Vagina (tissue), 2 donors: ENCODE results near the gene KCNN3. TPM values are rescaled to one million over a fixed set of nuclear protein-coding genes. Genes with fewer than 3 reads are reported as not detected.

Source experiments
- DNase-seq, 2 donors: peaks; one replicate each; pipeline ENCODE4 v3.0.0-alpha.2; 2017; ENCODE audit errors: extremely low spot score in 2 of 2
- H3K27ac ChIP-seq: fragments of 200-600 bp; sonication (generic); one replicate; pipeline ENCODE4 v1.5.1; 2019
- H3K27me3 ChIP-seq: fragments of 200-600 bp; sonication (generic); one replicate; pipeline ENCODE4 v1.5.1; 2019
- H3K36me3 ChIP-seq, 2 donors: fragments of 200-600 bp; sonication (generic); one replicate each; pipeline ENCODE4 v1.5.1; 2017 to 2019
- H3K4me1 ChIP-seq: fragments of 200-600 bp; sonication (generic); one replicate; pipeline ENCODE4 v1.5.1; 2019
- H3K4me3 ChIP-seq, 2 donors: fragments of 200-600 bp; sonication (generic); 1 replicate in 1 of 2; 2 replicates in 1 of 2; pipeline ENCODE4 v1.5.1; 2016 to 2019
- H3K9me3 ChIP-seq: fragments of 200-600 bp; sonication (generic); one replicate; pipeline ENCODE4 v1.5.1; 2019
- CTCF ChIP-seq, 3 experiments: fragments of 450-650 bp in 2 of 3; fragments of 200-600 bp in 1 of 3; sonication (generic) in 1 of 3; IDR thresholded peaks; one replicate each; pipeline ENCODE4 v1.5.1; 2017 to 2019; ENCODE audit warnings: antibody characterized with exemption in 3 of 3, mild to moderate bottlenecking in 2 of 3, moderate library complexity in 2 of 3
- POLR2A ChIP-seq, 2 donors: fragments of 450-650 bp; IDR thresholded peaks; one replicate each; pipeline ENCODE4 v1.6.1; 2017; ENCODE audit warnings: antibody characterized with exemption in 2 of 2, mild to moderate bottlenecking in 2 of 2, moderate library complexity in 2 of 2
- POLR2AphosphoS5 ChIP-seq, 2 donors: sonication (generic); formaldehyde crosslinking; IDR thresholded peaks; one replicate each; pipeline ENCODE4 v1.9.0; 2017; ENCODE audit warnings: antibody characterized with exemption in 2 of 2, mild to moderate bottlenecking in 2 of 2, low read depth in 1 of 2; ENCODE audit not compliant: insufficient read depth in 1 of 2
- intact Hi-C: fragments of 100-400 bp; cut with DNase I; formaldehyde crosslinking; loops from one replicate; pipeline ENCODE4 v1.15.1; 2023
- total RNA-seq: library from RNA; depleted of rRNA; stranded (reverse); fragments of >200 nt; gene quantifications from one replicate; pipeline ENCODE4 v1.2.3, GENCODE V29; 2016

The KCNN3 gene
- total RNA-seq, 1 donor from 2014 or later, result 7.4 TPM

- Histone ChIP-seq H3K36me3 (no peaks in the 10 kb centered on the region), H3K4me3 (no peak overlapping the region)
Observed at GRCh38 chr1:154842635-154843034, 27.4 kb downstream of the KCNN3 start.

DNA sequence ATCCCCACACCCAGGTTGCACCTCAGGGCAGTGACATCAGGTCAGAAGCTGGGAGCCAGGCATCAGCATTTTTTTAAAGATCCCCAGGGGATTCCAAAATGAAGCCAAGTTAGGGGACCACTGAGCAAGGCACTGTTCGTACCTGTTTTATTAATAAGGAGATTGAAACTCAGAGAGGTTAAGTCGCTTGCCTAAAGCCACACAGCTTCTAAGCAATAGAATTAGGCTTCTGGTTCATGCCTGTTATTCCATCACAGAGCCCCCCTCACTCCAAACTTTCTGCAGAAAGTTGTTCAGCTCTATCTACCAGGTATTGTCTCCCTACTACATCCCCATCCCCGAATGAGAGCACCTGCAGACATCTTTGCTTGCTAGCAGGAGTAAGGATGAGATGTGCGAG lies 28.7 kb downstream of the KCNN3 start:
- H3K27me3 ChIP-seq, result no peaks in the 10 kb centered on the region
- H3K36me3 ChIP-seq, result no peaks in the 10 kb centered on the region
- H3K9me3 ChIP-seq, result no peaks in the 10 kb centered on the region
- no peak for TF ChIP-seq POLR2AphosphoS5 (IDR thresholded peaks at IDR 0.05; ENCODE audit: insufficient read depth in 1 of 2, low read depth in 1 of 2)
- no peak for TF ChIP-seq POLR2A (IDR thresholded peaks at IDR 0.05)
- TF ChIP-seq CTCF (IDR thresholded peaks at IDR 0.05), result no peak
- intact Hi-C loops, result no loop called here
- H3K27ac ChIP-seq, result no peak overlapping the region
- DNase-seq, result no peak
- peaks cover 11% of the 10 kb centered on the region for H3K4me1 ChIP-seq
- H3K4me3 ChIP-seq, result no peak overlapping the region

More at GRCh38 chr1:154842635-154843034, 27.4 kb downstream of the KCNN3 start:
- DNase-seq, result no peak
- Histone ChIP-seq H3K9me3 (no peaks in the 10 kb centered on the region), H3K27me3 (no peaks in the 10 kb centered on the region), H3K27ac (no peak overlapping the region), H3K4me1 (peaks cover 10% of the 10 kb centered on the region)
- intact Hi-C loops, result no loop called here
- no peak for TF ChIP-seq POLR2AphosphoS5 (IDR thresholded peaks at IDR 0.05; ENCODE audit: insufficient read depth in 1 of 2, low read depth in 1 of 2)
- no peak for TF ChIP-seq POLR2A (IDR thresholded peaks at IDR 0.05)
- TF ChIP-seq CTCF (IDR thresholded peaks at IDR 0.05), result no peak

DNA sequence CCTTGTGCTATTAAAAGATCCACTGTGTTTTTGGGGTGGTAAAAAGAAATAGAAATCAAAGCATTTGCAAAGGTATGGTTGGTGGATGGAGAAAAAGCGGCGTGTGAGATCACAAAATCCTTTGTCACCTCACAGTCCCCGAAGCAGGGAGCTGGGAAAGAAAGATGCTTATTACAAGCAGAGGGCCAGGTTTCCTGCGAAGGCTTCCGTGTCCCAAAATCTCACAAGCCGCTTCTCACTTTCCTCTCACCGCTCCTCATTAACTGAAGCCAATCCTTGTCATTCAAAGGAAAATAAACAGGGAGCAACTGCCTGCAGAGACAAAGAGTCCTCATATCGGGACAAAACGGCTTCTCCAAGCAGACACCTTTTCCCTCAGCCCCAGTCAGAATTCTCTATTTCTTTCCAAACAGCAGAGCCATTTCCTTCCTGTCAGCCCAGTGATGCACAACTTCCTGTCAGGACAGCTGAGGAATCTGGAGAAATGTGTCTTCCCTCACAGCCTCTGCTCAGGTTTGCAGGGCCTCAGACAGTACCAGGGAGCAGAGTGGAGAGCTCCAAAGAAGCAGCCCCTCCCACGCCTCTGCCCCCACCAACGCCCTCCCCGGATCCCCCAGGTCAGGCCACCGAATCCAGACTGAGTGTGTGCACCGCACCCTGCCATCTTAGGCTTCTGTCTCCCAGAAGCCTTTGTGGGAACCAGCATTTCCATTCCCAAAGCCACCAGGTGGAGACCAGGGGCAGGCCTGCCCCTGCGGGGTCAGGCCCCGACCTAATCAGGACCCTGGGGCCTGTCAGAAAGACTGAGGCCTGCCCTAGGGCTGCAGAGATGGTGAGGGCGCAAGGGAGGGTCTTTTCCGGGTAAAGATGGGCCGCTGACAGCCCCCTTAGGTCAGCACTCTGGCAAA lies 29.6 kb downstream of the KCNN3 start:
- no peak for DNase-seq
- no peak overlapping the region for H3K4me3 ChIP-seq
- H3K9me3 ChIP-seq, result no peaks in the 10 kb centered on the region
- TF ChIP-seq CTCF (IDR thresholded peaks at IDR 0.05), result no peak
- no peak for TF ChIP-seq POLR2A (IDR thresholded peaks at IDR 0.05)
- TF ChIP-seq POLR2AphosphoS5 (IDR thresholded peaks at IDR 0.05; ENCODE audit: insufficient read depth in 1 of 2, low read depth in 1 of 2), result no peak
- peaks cover 11% of the 10 kb centered on the region for H3K4me1 ChIP-seq
- H3K36me3 ChIP-seq, result no peaks in the 10 kb centered on the region
- H3K27me3 ChIP-seq, result no peaks in the 10 kb centered on the region
- intact Hi-C loops, result no loop called here
- no peak overlapping the region for H3K27ac ChIP-seq

- H3K27me3 ChIP-seq, result no peaks in the 10 kb centered on the region
- no peak overlapping the region for H3K4me3 ChIP-seq
- intact Hi-C loops, result no loop called here
- H3K4me1 ChIP-seq, result peaks cover 11% of the 10 kb centered on the region
- H3K27ac ChIP-seq, result no peak overlapping the region
- no peak for DNase-seq
- no peak for TF ChIP-seq POLR2A (IDR thresholded peaks at IDR 0.05)
- TF ChIP-seq CTCF (IDR thresholded peaks at IDR 0.05), result no peak
- TF ChIP-seq POLR2AphosphoS5 (IDR thresholded peaks at IDR 0.05; ENCODE audit: insufficient read depth in 1 of 2, low read depth in 1 of 2), result no peak
- no peaks in the 10 kb centered on the region for H3K9me3 ChIP-seq
- no peaks in the 10 kb centered on the region for H3K36me3 ChIP-seq
Observed at GRCh38 chr1:154839691-154840090, 30.4 kb downstream of the KCNN3 start.

DNA sequence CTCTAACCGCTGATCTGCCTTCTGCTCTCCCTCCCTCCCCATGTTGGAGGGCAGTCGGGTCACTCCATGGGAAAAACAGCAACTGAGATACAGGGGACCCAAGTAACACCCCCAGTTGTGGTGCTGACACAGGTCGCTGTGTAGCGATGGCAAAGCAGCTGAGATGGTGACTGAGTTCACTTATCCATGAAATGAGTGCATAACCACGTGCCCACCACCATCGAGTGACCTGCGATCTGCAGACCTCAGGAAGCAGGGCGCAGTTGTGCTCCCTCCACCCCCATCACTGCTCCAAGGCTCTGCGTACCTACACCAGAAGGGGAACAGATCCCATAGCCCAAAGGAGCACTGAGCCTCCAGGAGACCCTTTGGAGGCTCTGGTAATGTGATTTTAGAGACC lies 31.1 kb downstream of the KCNN3 start:
- no peak for DNase-seq
- H3K4me1 ChIP-seq, result peaks cover 11% of the 10 kb centered on the region
- H3K27ac ChIP-seq, result no peak overlapping the region
- H3K4me3 ChIP-seq, result no peak overlapping the region
- no peaks in the 10 kb centered on the region for H3K9me3 ChIP-seq
- no peak for TF ChIP-seq POLR2A (IDR thresholded peaks at IDR 0.05)
- no peak for TF ChIP-seq POLR2AphosphoS5 (IDR thresholded peaks at IDR 0.05; ENCODE audit: insufficient read depth in 1 of 2, low read depth in 1 of 2)
- no peak for TF ChIP-seq CTCF (IDR thresholded peaks at IDR 0.05)
- no peaks in the 10 kb centered on the region for H3K27me3 ChIP-seq
- intact Hi-C loops, result no loop called here
- no peaks in the 10 kb centered on the region for H3K36me3 ChIP-seq
